Thyroid gland (tissue), 4 donors: ENCODE results near the gene DDX60.

Experiments
- POLR2A ChIP-seq, 2 donors: fragments of 450-650 bp; IDR thresholded peaks; one replicate each; pipeline ENCODE4 v1.6.1; 2017; ENCODE audit warnings: antibody characterized with exemption in 2 of 2, mild to moderate bottlenecking in 2 of 2, moderate library complexity in 1 of 2
- TF ChIP-seq, protein P1 (sequence below), 6 experiments: fragments of 200-600 bp in 3 of 6; fragments of 450-650 bp in 3 of 6; sonication (generic) in 3 of 6; IDR thresholded peaks; one replicate each; pipeline ENCODE4 v1.5.1; 2016 to 2019; ENCODE audit warnings: antibody characterized with exemption in 6 of 6, mild to moderate bottlenecking in 2 of 6, inconsistent platforms in 1 of 6, moderate library complexity in 1 of 6

GRCh38 chr4:168272488-168272887 is 46.1 kb downstream of the DDX60 start:
- TF ChIP-seq POLR2A (IDR thresholded peaks at IDR 0.05): no peak
- TF ChIP-seq, protein P1, sequence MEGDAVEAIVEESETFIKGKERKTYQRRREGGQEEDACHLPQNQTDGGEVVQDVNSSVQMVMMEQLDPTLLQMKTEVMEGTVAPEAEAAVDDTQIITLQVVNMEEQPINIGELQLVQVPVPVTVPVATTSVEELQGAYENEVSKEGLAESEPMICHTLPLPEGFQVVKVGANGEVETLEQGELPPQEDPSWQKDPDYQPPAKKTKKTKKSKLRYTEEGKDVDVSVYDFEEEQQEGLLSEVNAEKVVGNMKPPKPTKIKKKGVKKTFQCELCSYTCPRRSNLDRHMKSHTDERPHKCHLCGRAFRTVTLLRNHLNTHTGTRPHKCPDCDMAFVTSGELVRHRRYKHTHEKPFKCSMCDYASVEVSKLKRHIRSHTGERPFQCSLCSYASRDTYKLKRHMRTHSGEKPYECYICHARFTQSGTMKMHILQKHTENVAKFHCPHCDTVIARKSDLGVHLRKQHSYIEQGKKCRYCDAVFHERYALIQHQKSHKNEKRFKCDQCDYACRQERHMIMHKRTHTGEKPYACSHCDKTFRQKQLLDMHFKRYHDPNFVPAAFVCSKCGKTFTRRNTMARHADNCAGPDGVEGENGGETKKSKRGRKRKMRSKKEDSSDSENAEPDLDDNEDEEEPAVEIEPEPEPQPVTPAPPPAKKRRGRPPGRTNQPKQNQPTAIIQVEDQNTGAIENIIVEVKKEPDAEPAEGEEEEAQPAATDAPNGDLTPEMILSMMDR (IDR thresholded peaks at IDR 0.05): no peak
